A549 (cell line): ENCODE data around the gene ABCG4. TPM values are rescaled to one million over a fixed set of nuclear protein-coding genes. Genes with fewer than 3 reads are reported as not detected.

Experiments used
- ATAC-seq, 2 experiments: fragments of 200-7000 bp in 1 of 2; fragments of >200 bp in 1 of 2; cut with Nextera tagmentation in 1 of 2; cut with Tn5 transposase in 1 of 2; 3 replicates each; pipeline versions ENCODE4 v1.8.0 to v1.9.1; 2018 to 2020; ENCODE audit warnings: mild to moderate bottlenecking in 1 of 2, moderate library complexity in 1 of 2
- CTCF ChIA-PET: fragments of 300-600 bp; sonication (Branson Sonifier 250); formaldehyde crosslinking; extraction: SDS; loops from one replicate; lab custom pipeline; 2021; ENCODE audit warnings: antibody characterized with exemption, inconsistent platforms; lab: Yijun Ruan, JAX
- POLR2A ChIA-PET: fragments of 350-600 bp; formaldehyde crosslinking; extraction: SDS; loops from one replicate; lab custom pipeline; 2021; ENCODE audit warnings: antibody characterized with exemption, inconsistent platforms; lab: Yijun Ruan, JAX
- DNase-seq, 2 experiments: peaks; one replicate each; pipeline versions ENCODE4 v3.0.0 to v3.0.0-alpha.2; 2011 to 2016; ENCODE audit warnings: low read depth in 1 of 2, low spot score in 1 of 2
- FAIRE-seq: peaks from 2 replicates; lab custom pipeline; 2011; peaks lifted over from hg19 to GRCh38; lab: Jason Lieb, UNC
- H3K27ac ChIP-seq, 2 experiments: fragments of >200 bp; sonication (Bioruptor Twin); formaldehyde crosslinking; 3 replicates each; pipeline ENCODE4 v1.5.1; 2016 to 2017
- H3K4me1 ChIP-seq: fragments of >200 bp; sonication (Bioruptor Twin); formaldehyde crosslinking; 3 replicates; pipeline ENCODE4 v1.6.1; 2016
- H3K4me2 ChIP-seq: fragments of >200 bp; sonication (Bioruptor Twin); formaldehyde crosslinking; 3 replicates; pipeline ENCODE4 v1.6.1; 2016
- H3K4me3 ChIP-seq: fragments of >200 bp; sonication (Bioruptor Twin); formaldehyde crosslinking; 3 replicates; pipeline ENCODE4 v1.5.1; 2016
- H3K9me3 ChIP-seq: fragments of >200 bp; sonication (Bioruptor Twin); formaldehyde crosslinking; 3 replicates; pipeline ENCODE4 v1.6.1; 2016
- BCL3 ChIP-seq: fragments of >200 bp; sonication (Bioruptor Twin); formaldehyde crosslinking; IDR thresholded peaks from 3 replicates; pipeline ENCODE4 v1.6.1; 2016
- CBX2 ChIP-seq: fragments of 200-600 bp; sonication (generic); IDR thresholded peaks from 2 replicates; pipeline ENCODE4 v1.6.1; 2016; ENCODE audit warnings: low read depth, mild to moderate bottlenecking, borderline replicate concordance
- CEBPB ChIP-seq, 2 experiments: fragments of >200 bp in 1 of 2; sonication (Bioruptor Twin) in 1 of 2; formaldehyde crosslinking in 1 of 2; IDR thresholded peaks; 2 replicates each; pipeline ENCODE4 v1.6.1; 2012 to 2016
- CTCF ChIP-seq: fragments of >200 bp; sonication (Bioruptor Twin); formaldehyde crosslinking; IDR thresholded peaks from 3 replicates; pipeline ENCODE4 v1.5.1; 2016
- ESRRA ChIP-seq: fragments of 150-350 bp; IDR thresholded peaks from 2 replicates; pipeline ENCODE4 v1.6.1; 2014; ENCODE audit warnings: mild to moderate bottlenecking, low read length, borderline replicate concordance
- FOSB ChIP-seq: fragments of 250-450 bp; sonication (Bioruptor Pico); IDR thresholded peaks from 2 replicates; pipeline ENCODE4 v1.5.0; 2020; ENCODE audit warnings: mild to moderate bottlenecking, moderate library complexity
- HDAC2 ChIP-seq: fragments of 200-600 bp; sonication (generic); IDR thresholded peaks from 2 replicates; pipeline ENCODE4 v1.6.1; 2016
- HES2 ChIP-seq: fragments of >200 bp; sonication (Bioruptor Twin); formaldehyde crosslinking; IDR thresholded peaks from 2 replicates; pipeline ENCODE4 v1.6.1; 2016
- HOXB5 ChIP-seq: fragments of 250-450 bp; sonication (Bioruptor Pico); IDR thresholded peaks from 2 replicates; pipeline ENCODE4 v1.5.0; 2020; ENCODE audit warnings: mild to moderate bottlenecking, moderate library complexity
- KDM1A ChIP-seq: fragments of 200-600 bp; sonication (generic); IDR thresholded peaks from 2 replicates; pipeline ENCODE4 v1.6.1; 2016; ENCODE audit warnings: low read depth, mild to moderate bottlenecking
- KDM5A ChIP-seq: fragments of 200-600 bp; sonication (generic); IDR thresholded peaks from 2 replicates; pipeline ENCODE4 v1.6.1; 2016; ENCODE audit warnings: antibody characterized with exemption, mild to moderate bottlenecking
- MAFK ChIP-seq: fragments of 450-650 bp; IDR thresholded peaks from 2 replicates; pipeline ENCODE4 v1.6.1; 2014; ENCODE audit not compliant: partially characterized antibody
- MAX ChIP-seq: IDR thresholded peaks from 2 replicates; pipeline ENCODE4 v1.6.1; 2012
- POLR2A ChIP-seq: IDR thresholded peaks from 2 replicates; pipeline ENCODE4 v1.6.1; 2012; ENCODE audit warnings: mild to moderate bottlenecking, low read length
- RARB ChIP-seq: fragments of 250-450 bp; sonication (Bioruptor Pico); IDR thresholded peaks from 2 replicates; pipeline ENCODE4 v1.8.0; 2021; ENCODE audit warnings: mild to moderate bottlenecking, moderate library complexity
- REST ChIP-seq: fragments of 200-600 bp; sonication (generic); IDR thresholded peaks from 2 replicates; pipeline ENCODE4 v1.6.1; 2016; ENCODE audit warnings: antibody characterized with exemption, mild to moderate bottlenecking, moderate library complexity
- RNF2 ChIP-seq: fragments of 200-600 bp; sonication (generic); IDR thresholded peaks from 2 replicates; pipeline ENCODE4 v1.6.1; 2016; ENCODE audit warnings: low read depth, mild to moderate bottlenecking, antibody characterized with exemption, moderate library complexity, borderline replicate concordance
- SMC3 ChIP-seq: fragments of >200 bp; sonication (Bioruptor Twin); formaldehyde crosslinking; IDR thresholded peaks from 3 replicates; pipeline ENCODE4 v1.6.1; 2018; ENCODE audit warnings: inconsistent platforms
- USF2 ChIP-seq: fragments of 450-650 bp; IDR thresholded peaks from 2 replicates; pipeline ENCODE4 v1.6.1; 2014; ENCODE audit warnings: antibody characterized with exemption
- ZFP36 ChIP-seq: fragments of 450-650 bp; IDR thresholded peaks from 2 replicates; pipeline ENCODE4 v1.6.1; 2014; ENCODE audit warnings: borderline replicate concordance; ENCODE audit not compliant: partially characterized antibody
- ZNF302 ChIP-seq: fragments of 250-450 bp; sonication (Bioruptor Pico); IDR thresholded peaks from 2 replicates; pipeline ENCODE4 v1.9.0; 2021; ENCODE audit warnings: inconsistent platforms, mild to moderate bottlenecking, moderate library complexity
- WGBS: methylation state at CpG from one replicate; pipeline ENCODE4 v1.1.6; 2017; ENCODE audit errors: missing lambda C conversion rate; 5-methylcytosine and 5-hydroxymethylcytosine counted together
- polyA plus RNA-seq, 4 experiments: library from polyadenylated mRNA; depleted of rRNA in 3 of 4; stranded (reverse); fragments of >200 nt; fragmentation: RNase III in 1 of 4; extraction: RNeasy Plus Mini Kit Qiagen cat#74134 plus additional on column Dnase treatment in 1 of 4; gene quantifications; 2 replicates in 3 of 4; 3 replicates in 1 of 4; pipeline ENCODE4 v1.2.3, GENCODE V29; 2011 to 2017

Gene ABCG4
- polyA plus RNA-seq, 2 of the 4 experiments (the other 2 are of a cell fraction): 0.10 to 0.44 TPM

- ATAC-seq (no peak), FAIRE-seq (no peak), DNase-seq (no peak)
- Histone ChIP-seq H3K9me3 (no peaks in the 10 kb centered on the region), H3K27ac (no peak overlapping the region), H3K4me3 (no peak overlapping the region), H3K4me2 (no peak overlapping the region), H3K4me1 (peaks cover 17% of the 10 kb centered on the region)
- 80% methylated on average over 8 of the region's 10 CpGs for WGBS
- POLR2A ChIA-PET: no interaction called here
- TF ChIP-seq KDM1A (no peak), HES2 (no peak)
- CTCF ChIA-PET: interaction anchor here (2.1 to 2.9 kb wide), 3 partner anchors 11 to 58 kb away, joined by 8 to 9 read pairs (median 9); partner anchors contain the start of gene NLRX1
Measured at GRCh38 chr11:119110439-119110838, 38.4 kb upstream of the ABCG4 start.

- Histone ChIP-seq H3K9me3 (no peaks in the 10 kb centered on the region), H3K4me2 (no peak overlapping the region), H3K4me1 (peaks cover 14% of the 10 kb centered on the region), H3K27ac (no peak overlapping the region), H3K4me3 (no peak overlapping the region)
- DNase-seq (no peak), FAIRE-seq (no peak), ATAC-seq (no peak)
- ChIA-PET POLR2A (interaction anchor here (1.8 to 2.4 kb wide), 2 partner anchors 9 to 10 kb away, joined by 9 to 10 read pairs; partner anchors contain the start of genes DPAGT1 and HINFP), CTCF (interaction anchor here (0.7 to 2.8 kb wide), 7 partner anchors 9 to 226 kb away, joined by 3 to 9 read pairs (median 3); partner anchors contain the start of gene NLRX1)
- TF ChIP-seq HDAC2 (no peak), MAFK (no peak), RNF2 (no peak), BCL3 (no peak), SMC3 (no peak), FOSB (CRISPR knock-in tag) (no peak), ESRRA (no peak), CEBPB (IDR thresholded peaks at IDR 0.05) (no peak), MAX (no peak)
- 89% methylated on average over 7 of the region's 11 CpGs for WGBS
Measured at GRCh38 chr11:119111361-119111925, 37.4 kb upstream of the ABCG4 start.

GRCh38 chr11:119112314-119113020, 36.4 kb upstream of the ABCG4 start:
- Histone ChIP-seq H3K4me2 (no peak overlapping the region), H3K27ac (no peak overlapping the region), H3K4me3 (no peak overlapping the region), H3K9me3 (no peaks in the 10 kb centered on the region), H3K4me1 (peaks cover 11% of the 10 kb centered on the region)
- DNase-seq (no peak), FAIRE-seq (no peak), ATAC-seq (no peak)
- CTCF ChIA-PET: interaction anchor here (0.7 to 2.8 kb wide), 11 partner anchors 8 to 225 kb away, joined by 3 to 9 read pairs (median 3); partner anchors contain the start of genes DPAGT1, HINFP and NLRX1
- WGBS: 77% methylated on average over 11 of the region's 12 CpGs
- POLR2A ChIA-PET: interaction anchor here (1.8 to 2.4 kb wide), 2 partner anchors 9 to 10 kb away, joined by 9 to 10 read pairs; partner anchors contain the start of genes DPAGT1 and HINFP
- TF ChIP-seq RARB (CRISPR knock-in tag): no peak
- TF ChIP-seq ZNF302: no peak
- no peak for TF ChIP-seq CTCF
- TF ChIP-seq HOXB5 (CRISPR knock-in tag): no peak
- no peak for TF ChIP-seq SMC3
- no peak for TF ChIP-seq POLR2A
- no peak for TF ChIP-seq CBX2
- no peak for TF ChIP-seq REST
- no peak for TF ChIP-seq ZFP36
- no peak for TF ChIP-seq KDM5A
- no peak for TF ChIP-seq CEBPB (IDR thresholded peaks at IDR 0.05)
- no peak for TF ChIP-seq USF2
